ENCODE results near the gene PRND.

Gene PRND, protein sequence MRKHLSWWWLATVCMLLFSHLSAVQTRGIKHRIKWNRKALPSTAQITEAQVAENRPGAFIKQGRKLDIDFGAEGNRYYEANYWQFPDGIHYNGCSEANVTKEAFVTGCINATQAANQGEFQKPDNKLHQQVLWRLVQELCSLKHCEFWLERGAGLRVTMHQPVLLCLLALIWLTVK

DNA sequence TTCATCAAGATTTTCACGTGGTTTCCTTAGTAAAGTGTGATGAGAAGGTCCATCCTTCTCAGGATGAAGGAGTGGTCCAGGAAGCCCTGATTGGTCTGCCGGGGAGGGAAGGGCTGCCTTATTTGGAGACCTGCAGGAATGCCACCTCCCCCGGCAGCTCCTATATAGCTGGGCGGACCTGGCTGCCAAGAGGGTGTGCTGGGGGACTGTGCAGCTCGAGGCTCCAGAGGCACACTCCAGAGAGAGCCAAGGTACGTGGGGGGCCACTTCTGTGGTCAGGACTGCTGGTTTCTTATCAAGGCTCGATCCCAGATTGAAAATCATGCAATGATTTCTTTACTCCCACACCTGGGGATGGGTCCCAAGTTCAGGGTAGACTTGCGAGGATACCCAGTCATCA is at the start of gene PRND:
Gene PRND (plus strand): TSS at position 191 of the 400 bp plus-strand sequence. CDS start 2,643 bp downstream, outside the sequence.
- DNase-seq: no peak
- in situ Hi-C loops (cut with HindIII; ENCODE audit: low pct_ligation_motif_present, low pct_unique_long_range_greater_than_20kb, low sequenced_read_pairs): no loop called here

DNA sequence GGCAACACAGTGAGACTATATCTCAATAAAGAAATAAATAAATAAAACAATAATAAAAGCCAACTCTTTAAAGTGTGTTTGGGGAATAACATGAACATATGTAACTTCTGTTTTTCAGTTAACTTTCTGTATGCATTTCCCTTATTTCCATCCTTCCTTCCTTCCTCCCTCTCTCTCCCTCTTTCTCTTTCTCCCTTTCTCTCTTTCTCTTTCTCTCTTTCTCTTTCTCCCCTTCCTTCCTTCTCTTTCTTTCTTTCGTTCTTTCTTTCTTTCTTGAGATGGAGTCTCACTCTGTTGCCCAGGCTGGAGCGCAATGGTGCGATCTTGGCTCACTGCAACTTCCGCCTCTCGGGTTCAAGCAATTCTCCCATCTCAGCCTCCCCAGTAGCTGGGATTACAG is 48.8 kb upstream of the PRND start:
- no peak for DNase-seq
- in situ Hi-C loops (cut with HindIII; ENCODE audit: low pct_ligation_motif_present, low pct_unique_long_range_greater_than_20kb, low sequenced_read_pairs): no loop called here

DNA sequence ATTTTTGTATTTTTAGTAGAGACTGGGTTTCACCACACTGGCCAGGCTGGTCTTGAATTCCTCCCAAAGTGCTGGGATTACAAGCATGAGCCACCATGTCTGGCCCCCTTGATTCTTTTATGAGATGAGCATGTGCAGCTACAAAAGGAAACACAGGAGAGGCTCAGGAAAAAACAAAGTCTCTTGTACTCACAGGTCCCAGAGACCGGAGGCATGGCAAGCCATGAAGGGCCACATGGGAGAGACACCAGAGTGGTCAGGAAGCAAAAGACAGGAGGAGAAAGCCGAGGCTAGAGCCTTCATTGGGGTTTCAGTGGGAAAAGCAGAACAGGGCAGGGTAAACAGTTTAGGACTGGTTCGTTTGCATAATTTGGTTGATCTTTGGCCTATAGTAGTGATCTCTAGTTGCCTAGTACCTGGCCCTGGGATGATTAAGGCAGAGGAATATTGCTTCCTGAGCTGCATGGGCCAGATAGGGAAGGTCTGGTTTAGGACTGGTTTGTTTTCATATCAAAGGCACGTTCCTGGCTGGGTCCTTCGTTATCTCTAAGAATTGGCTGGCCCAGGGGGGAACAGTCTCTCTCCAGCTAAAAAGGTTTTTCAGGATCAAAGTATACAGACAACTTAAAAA is 48.2 kb upstream of the PRND start:
- in situ Hi-C loops (cut with HindIII; ENCODE audit: low pct_ligation_motif_present, low pct_unique_long_range_greater_than_20kb, low sequenced_read_pairs): no loop called here

DNA sequence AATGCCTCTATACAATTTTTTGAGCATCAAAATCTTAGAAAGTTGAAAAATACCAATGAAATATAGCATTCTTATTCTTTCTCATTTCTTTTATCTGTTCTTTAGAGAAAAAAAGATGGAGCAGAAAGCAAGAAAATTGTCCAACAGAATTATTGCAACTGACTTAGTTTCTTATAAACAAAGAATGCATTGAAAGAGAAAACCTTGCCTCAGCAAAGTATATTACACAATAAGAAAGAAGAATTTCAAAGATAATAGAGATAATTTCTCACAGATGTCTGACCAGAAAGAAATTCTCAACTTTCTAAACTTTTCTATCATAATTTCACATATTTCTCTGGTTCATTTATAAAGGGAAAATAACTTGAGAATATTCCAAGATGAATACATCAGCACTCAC is 47.0 kb upstream of the PRND start:
- in situ Hi-C loops (cut with HindIII; ENCODE audit: low pct_ligation_motif_present, low pct_unique_long_range_greater_than_20kb, low sequenced_read_pairs): no loop called here
- DNase-seq: no peak

More for the DNA sequence above, 48.2 kb upstream of the PRND start:
- DNase-seq: no peak

DNA sequence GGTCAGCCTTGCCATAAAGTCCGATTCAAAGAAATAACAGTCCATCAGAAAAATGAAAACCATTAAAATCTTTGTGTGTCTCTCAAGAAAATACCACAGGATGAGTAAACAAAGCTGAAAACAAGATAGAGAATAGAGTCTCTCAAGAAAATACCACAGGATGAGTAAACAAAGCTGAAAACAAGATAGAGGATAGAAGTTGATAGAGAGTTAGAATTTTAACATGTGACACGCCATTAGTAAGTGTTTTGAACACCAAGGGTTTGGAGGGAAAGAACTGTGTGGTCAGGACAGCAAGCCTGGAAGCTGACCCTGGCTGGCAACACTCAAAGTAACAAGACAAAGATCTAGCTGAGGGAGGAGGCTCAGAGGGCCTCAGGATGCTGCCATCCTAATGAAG is 43.9 kb upstream of the PRND start:
- in situ Hi-C loops (cut with HindIII; ENCODE audit: low pct_ligation_motif_present, low pct_unique_long_range_greater_than_20kb, low sequenced_read_pairs): no loop called here
- no peak for DNase-seq

DNA sequence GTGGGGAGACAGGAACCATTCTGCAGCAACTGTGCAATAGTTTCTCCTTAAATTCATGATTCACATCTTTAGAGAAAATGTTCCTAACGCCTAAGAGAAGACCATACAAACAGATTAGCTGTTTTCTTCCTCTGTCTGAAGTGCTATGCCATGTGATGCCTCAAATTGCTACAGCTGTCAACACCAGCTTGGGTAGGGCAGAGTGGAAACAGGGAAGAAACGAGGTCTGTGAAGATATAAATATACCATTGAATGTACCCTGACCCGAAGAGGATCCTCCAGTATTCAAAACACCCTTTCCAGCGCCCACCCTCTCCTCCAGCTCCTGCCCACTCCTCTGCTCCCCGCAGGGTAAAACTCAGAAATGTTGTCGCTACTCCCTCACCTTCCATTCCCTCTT is 40.3 kb upstream of the PRND start:
- in situ Hi-C loops (cut with HindIII; ENCODE audit: low pct_ligation_motif_present, low pct_unique_long_range_greater_than_20kb, low sequenced_read_pairs): no loop called here
- DNase-seq: no peak

DNA sequence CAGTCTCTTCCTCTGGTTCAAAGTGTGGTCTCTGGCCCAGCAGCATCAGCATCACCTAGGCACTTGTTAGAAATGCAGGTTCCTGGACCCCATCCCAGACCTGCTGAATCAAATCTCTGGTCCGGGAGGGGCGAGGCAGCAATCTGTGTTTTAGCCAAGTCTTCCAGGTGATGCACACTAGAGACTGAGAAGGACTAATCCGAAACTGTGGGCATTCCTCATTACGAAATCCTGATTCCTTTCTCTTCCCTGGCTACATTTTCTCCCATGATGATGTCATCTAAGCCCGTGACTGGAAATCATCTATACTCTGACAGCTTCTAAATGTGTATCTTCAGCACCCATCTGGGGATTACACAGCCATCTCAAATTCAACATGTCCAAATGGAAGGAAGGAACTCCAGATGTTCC is 39.7 kb upstream of the PRND start:
- in situ Hi-C loops (cut with HindIII; ENCODE audit: low pct_ligation_motif_present, low pct_unique_long_range_greater_than_20kb, low sequenced_read_pairs): no loop called here

DNA sequence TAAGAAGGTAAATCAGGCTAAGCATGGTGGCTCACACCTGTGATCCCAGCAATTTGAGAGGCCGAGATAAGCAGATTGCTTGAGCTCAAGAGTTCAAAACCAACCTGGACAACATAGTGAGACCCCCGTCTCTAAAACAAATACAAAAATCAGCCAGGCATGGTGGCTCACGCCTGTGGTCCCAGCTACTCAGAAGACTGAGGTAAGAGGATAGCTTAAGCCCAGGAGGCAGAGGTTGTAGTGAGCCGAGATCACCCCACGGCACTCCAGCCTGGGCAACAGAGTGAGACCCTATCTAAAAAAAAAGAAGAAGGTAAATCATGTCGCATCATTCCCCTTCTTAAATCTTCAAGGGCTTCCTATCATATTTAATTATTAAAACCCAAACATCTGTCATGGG is 39.0 kb upstream of the PRND start:
- in situ Hi-C loops (cut with HindIII; ENCODE audit: low pct_ligation_motif_present, low pct_unique_long_range_greater_than_20kb, low sequenced_read_pairs): no loop called here
- no peak for DNase-seq

More for the DNA sequence above, 39.7 kb upstream of the PRND start:
- DNase-seq: no peak

DNA sequence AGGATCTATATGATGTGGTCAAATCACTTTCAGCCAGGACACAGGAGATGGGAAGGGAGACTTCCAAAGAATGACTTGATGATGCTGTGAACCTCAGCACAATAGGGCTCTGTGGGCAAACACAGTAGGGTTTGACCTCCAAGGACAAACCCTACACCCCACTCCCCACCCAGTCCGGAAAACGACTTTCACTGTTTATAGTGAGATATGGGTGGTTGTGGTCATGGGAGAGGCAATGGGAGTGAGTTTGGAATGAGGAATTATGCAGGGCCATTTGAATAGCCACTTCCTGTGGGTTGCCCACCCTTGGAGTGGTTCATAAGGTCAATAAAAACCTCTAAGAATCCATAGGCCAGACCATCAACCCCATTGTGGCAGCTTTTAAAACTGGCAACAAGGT is 38.4 kb upstream of the PRND start:
- in situ Hi-C loops (cut with HindIII; ENCODE audit: low pct_ligation_motif_present, low pct_unique_long_range_greater_than_20kb, low sequenced_read_pairs): no loop called here
- no peak for DNase-seq

DNA sequence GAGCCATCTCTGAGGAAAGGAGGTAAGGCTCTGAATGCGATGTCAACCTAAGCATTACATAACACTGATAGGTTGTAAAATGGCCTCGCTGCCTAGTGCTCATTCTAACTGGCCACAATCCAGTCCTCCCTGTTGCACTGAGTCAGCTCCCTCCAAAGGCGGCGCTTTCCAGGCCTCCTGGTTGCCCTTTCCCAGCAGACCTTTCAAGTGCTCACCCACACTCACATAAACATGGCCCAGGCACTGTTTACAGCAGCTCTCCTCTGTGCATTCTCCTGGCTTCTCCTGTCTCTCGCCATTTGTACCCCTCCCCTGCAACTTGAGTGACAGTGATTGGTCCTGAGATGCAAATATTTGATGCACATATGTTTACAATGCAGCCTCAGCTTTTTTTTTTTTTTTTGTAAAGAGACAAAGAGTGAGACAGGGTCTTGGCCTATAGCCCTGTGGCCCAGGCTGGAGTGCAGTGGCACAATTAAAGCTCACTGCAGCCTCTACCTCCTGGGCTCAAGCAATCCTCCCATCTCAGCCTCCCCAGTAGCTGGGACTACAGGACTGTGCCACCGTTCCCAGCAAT is 36.8 kb upstream of the PRND start:
- in situ Hi-C loops (cut with HindIII; ENCODE audit: low pct_ligation_motif_present, low pct_unique_long_range_greater_than_20kb, low sequenced_read_pairs): no loop called here
- peak; percentile 14 for DNase-seq

DNA sequence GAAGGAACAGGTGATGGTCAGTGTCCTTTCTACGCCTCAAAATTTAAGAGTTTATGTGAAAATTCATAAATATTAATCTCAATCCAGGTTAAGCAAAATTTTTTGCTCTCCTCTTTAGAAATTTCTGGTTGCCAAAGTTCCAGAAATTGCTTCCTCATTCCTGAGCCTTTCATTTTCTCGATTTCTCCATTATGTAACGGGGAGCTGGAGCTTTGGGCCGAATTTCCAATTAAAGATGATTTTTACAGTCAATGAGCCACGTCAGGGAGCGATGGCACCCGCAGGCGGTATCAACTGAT is 35.8 kb upstream of the PRND start:
- DNase-seq: no peak
- in situ Hi-C loops (cut with HindIII; ENCODE audit: low pct_ligation_motif_present, low pct_unique_long_range_greater_than_20kb, low sequenced_read_pairs): no loop called here

DNA sequence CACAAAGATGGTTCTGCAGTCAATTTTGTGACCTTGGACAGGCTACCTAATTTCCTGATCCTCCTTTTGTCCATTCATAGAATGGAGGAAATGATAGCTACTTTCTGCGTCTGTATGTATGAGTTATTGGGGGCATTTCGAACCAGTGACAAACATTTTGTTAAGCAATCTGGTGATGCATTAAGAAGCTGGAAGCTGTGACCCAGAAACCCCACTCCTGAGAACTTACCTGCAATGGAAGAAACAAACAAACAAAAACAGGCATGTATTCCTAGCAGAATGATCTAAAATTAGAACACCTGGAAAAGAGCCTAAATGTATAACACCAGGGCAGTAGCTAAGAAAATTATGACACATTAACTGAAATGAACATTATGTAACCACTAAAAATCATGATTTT is 33.4 kb upstream of the PRND start:
- DNase-seq: no peak
- in situ Hi-C loops (cut with HindIII; ENCODE audit: low pct_ligation_motif_present, low pct_unique_long_range_greater_than_20kb, low sequenced_read_pairs): no loop called here

DNA sequence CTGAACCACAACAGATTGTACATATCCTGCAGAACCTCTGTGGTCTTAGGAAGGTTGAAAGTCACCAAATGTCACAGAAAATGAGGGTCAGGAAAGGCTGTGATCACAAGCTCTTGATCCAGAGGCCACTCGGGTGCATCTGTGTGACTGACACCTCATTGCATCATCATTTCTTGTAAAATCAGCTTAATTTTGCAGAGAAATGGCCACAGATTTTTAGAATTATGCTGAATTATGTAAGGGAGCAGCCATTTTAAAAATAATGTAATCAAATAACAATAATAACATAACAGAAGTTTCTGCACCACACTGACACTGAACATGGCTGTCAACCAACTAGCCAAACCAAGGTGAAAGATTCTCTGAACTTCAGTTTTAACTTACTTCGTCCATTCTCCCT is 32.5 kb upstream of the PRND start:
- DNase-seq: no peak
- in situ Hi-C loops (cut with HindIII; ENCODE audit: low pct_ligation_motif_present, low pct_unique_long_range_greater_than_20kb, low sequenced_read_pairs): no loop called here

DNA sequence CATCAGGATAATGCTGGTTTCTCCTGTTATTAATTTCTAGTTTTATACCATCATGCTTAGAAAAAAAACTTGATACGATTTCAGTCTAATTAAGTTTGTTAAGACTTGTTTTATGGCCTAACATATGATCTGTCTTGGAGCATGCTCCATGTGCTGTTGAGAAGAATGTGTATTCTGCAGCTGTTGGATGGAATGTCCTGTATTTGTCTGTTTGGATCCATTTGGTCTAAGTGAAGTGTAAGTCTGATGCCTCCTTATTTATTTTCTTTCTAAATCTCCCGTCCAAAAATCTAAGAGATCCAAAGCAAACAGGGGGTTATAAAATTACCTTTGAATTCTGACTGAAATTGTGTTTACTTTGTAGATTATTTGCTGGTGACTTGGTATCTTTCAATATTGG is 30.0 kb upstream of the PRND start:
- DNase-seq: no peak
- in situ Hi-C loops (cut with HindIII; ENCODE audit: low pct_ligation_motif_present, low pct_unique_long_range_greater_than_20kb, low sequenced_read_pairs): no loop called here

DNA sequence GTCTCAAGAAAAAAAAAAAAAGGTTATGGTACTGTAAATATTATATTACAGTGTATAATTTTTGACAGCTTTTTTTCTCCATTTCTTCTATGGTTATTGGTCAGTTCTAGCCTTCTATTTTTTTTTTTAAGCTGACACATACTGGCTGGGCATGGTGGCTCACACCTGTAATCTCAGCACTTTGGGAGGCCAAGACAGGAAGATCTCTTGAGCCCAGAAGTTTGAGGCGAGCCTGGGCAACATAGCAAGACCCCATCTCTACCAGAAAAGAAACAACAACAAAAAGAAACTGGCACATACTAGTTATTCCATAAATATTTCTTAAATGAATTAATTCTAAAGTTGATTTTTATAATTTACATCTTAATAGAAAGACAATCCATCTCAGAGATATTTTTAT is 27.6 kb upstream of the PRND start:
- no peak for DNase-seq

DNA sequence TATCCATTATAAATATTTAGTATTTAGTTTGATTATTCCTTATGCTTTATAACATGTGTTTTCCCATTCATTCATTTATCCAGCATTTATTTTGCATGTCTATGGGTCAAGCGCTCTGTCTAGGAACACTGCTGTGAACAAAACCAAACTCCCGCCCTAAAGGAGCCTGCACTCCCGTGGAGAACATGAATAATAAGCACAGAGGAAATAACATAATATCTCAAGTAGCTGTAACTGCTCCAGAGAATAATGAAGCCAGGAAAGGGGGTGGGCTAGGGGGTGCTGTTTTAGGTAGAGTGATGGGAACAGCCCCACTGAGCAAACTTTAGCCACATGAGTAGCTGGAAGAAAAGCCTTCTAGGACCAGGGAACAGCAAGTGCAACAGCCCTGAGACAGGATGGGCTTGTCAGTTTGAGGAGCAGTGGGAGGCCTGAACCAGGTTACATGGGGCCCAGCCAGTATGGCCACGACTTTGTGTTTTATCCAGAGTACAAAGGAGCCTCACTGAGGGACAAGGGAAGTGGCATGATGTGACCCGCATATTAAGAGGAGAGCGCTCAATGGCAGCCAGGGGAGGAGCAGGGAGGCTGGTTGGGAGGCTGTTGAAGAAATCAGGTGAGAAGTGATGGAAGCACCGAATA is 24.4 kb upstream of the PRND start:
- DNase-seq: no peak
- in situ Hi-C loops (cut with HindIII; ENCODE audit: low pct_ligation_motif_present, low pct_unique_long_range_greater_than_20kb, low sequenced_read_pairs): no loop called here

More for the DNA sequence above, 27.6 kb upstream of the PRND start:
- in situ Hi-C loops (cut with HindIII; ENCODE audit: low pct_ligation_motif_present, low pct_unique_long_range_greater_than_20kb, low sequenced_read_pairs): no loop called here

DNA sequence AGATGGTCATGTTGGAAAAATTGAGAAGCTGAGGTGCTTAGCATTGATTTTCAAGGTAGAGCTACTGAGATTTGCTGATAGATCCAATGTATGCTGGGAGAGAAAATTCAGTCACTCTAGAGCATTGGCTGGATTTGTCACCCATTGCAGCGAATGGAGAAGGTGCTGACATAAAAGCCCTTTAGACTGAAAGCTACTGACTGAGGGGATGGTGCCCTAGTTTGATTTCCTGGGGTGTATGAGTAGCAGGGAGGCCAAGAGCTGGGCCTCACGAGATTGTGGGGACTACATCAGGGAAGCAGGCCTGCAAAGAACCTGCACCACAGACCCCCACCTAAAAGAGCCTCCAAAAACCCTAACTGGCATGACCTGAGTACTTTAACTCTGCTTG is 23.9 kb upstream of the PRND start:
- in situ Hi-C loops (cut with HindIII; ENCODE audit: low pct_ligation_motif_present, low pct_unique_long_range_greater_than_20kb, low sequenced_read_pairs): no loop called here
- no peak for DNase-seq

DNA sequence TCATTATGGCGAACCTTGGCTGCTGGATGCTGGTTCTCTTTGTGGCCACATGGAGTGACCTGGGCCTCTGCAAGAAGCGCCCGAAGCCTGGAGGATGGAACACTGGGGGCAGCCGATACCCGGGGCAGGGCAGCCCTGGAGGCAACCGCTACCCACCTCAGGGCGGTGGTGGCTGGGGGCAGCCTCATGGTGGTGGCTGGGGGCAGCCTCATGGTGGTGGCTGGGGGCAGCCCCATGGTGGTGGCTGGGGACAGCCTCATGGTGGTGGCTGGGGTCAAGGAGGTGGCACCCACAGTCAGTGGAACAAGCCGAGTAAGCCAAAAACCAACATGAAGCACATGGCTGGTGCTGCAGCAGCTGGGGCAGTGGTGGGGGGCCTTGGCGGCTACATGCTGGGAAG is 22.5 kb upstream of the PRND start:
- in situ Hi-C loops (cut with HindIII; ENCODE audit: low pct_ligation_motif_present, low pct_unique_long_range_greater_than_20kb, low sequenced_read_pairs): no loop called here
- no peak for DNase-seq

DNA sequence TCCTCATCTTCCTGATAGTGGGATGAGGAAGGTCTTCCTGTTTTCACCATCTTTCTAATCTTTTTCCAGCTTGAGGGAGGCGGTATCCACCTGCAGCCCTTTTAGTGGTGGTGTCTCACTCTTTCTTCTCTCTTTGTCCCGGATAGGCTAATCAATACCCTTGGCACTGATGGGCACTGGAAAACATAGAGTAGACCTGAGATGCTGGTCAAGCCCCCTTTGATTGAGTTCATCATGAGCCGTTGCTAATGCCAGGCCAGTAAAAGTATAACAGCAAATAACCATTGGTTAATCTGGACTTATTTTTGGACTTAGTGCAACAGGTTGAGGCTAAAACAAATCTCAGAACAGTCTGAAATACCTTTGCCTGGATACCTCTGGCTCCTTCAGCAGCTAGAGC is 21.8 kb upstream of the PRND start:
- no peak for DNase-seq
- in situ Hi-C loops (cut with HindIII; ENCODE audit: low pct_ligation_motif_present, low pct_unique_long_range_greater_than_20kb, low sequenced_read_pairs): no loop called here

Measured in ACHN (cell line).